HG03342 (cell line): Measurements from ENCODE around the gene LSP1.

Experiments used
- ATAC-seq: cut with Tn5 transposase; IDR thresholded peaks from one replicate; pipeline ENCODE4 v1.9.1; 2021; ENCODE audit warnings: mild to moderate bottlenecking, moderate library complexity; ENCODE audit not compliant: unreplicated experiment

Gene LSP1

DNA sequence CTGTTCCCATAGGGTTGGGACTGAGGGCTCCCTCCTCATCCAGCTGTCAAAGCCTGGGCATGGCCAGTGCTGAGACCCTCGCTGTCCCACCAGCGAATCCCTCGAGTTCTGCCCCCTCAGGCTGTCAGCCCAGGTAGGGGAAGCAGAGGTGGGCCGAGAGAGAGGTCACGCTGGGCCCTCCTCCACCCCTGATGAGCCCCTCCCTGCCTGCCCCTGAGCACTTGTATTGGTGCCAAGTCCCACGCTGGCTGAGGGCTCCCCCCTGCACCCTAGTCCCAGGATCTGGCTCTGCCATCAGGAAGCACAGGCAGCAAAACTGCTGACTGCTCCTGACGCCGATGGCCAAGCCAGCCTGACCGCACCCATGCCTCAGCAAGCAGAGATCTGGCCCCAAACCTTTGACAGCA, 35.5 kb downstream of the LSP1 start:
- ATAC-seq = no peak

DNA sequence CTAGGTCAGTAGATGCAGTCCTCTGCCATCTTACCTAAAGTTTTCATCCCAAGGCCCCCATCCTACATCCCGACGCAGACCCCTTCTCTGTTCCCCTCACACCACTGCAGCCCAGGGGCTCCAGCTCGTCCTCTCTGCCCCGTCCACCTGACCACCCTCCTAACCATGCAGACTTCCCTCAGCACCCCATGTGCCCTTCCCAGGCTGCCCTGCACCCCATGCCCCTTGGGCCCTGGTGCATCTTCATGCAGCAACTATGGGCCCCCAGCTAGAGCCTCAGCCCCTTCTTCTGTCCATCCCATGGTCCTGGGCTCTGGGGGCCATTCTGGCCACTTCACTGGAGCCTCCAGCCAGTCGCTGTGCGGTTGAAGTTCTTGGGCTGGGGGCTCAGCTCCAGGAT, 35.9 kb downstream of the LSP1 start:
- no peak for ATAC-seq

- no peak for ATAC-seq
These were observed 36.5 kb downstream of the LSP1 start for GRCh38 chr11:1889224-1889930.

DNA sequence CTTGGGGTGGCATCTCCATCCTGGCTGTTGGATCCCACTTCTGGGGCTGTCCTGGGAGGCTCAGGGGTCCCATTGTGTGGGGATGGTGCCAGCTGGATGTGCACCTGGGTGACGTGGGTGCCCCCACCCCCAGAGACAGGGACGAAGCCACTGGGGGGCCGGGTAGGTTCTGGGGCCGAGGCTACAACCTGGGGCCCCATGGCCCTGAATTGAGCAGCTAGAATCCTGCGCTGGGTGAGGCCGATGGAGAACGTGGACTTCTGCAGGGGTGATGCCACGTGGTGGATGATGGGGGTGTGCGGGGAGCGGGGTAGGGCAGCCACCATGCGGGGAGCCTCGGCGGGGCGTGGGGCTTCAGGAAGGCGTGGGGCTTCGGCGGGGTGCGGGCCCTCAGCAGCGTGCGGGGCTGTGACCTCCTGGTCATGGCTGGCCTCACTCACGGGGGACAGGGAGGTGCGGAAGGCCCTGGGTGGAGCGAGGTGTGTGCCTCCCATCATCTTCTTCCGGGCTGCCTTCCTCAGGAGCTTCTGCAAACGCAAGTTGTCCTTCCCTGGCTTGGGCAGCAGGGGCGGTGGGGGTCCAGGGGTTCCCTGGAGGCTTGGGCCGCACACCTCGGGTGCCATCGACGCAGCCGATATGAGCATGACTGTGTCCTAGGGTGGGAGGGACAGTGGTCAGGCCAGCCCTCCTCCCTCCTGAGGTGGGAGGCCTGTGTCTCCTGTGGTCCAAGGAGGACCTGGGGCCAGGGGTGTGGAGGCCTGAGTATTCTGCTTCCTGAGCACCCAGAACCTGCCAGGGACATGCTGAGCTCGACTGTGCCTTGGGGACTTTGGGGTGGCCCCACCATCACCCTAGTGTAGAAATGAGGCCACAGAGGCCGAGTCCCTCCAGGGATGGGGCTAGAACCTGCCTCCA, 37.3 kb downstream of the LSP1 start:
- no peak for ATAC-seq

DNA sequence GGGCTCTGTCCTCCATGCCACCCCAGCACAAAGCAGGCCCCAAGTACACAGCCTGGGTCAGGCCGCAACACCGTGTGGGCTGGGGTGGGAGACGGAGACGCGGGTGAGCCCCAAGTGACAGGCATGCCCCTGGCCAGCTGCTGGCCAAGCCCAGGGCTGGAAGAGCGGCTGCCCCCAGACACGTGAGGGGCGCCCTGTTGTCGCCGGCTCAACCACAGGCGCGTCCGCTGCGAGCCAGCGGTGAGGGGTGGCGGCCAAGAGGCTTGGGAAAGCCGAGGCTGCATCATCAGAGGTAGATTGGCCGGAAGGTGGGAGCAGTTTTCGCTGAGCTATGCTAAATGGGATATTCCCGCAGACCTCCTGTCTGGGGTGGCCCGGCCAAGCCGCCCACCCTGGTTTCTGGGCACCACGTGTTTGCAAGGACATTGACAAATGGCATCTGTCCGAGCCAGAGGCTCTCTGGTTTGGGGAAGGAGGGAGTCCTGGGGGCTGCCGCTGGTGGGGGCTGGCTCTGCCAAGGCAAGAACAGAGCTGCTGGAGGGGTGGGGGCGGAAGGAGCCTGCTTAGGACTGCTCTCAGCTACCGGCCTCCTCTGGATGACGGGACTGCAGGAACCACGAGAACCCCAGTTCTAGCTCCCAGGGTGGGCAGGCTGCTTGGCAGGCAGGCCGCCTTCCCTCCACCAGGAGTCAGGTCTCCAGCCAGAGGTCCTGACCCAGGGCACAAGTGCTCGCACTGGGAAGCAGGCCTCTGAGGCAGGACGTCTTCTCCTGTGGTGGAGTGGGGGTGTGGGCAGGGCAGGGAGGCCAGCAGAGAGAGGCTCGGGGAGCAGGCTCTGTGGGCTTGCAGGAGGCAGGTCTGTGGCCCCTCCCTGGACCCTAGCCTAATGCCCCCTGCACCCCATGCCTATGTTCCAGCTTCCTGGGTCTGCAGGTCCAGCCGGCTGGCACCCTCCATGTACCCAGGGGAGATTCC, 38.3 kb downstream of the LSP1 start:
- ATAC-seq = no peak

DNA sequence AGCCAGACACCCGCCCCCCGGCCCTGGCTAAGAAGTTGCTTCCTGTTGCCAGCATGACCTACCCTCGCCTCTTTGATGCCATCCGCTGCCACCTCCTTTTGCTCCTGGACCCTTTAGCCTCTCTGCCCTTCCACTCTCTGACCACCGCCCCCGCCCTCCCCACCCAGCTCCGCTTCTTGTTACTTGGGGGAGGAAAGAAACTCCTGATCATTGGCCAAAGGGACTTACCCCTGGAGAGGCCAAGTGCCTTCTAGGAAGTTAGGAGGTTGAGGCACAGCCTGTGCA, 38.9 kb downstream of the LSP1 start, which contains the start of gene PRR33:
Gene PRR33 (minus strand): TSS at position 65 of the 285 bp plus-strand sequence. CDS start 1,311 bp downstream, outside the sequence.
- no peak for ATAC-seq

DNA sequence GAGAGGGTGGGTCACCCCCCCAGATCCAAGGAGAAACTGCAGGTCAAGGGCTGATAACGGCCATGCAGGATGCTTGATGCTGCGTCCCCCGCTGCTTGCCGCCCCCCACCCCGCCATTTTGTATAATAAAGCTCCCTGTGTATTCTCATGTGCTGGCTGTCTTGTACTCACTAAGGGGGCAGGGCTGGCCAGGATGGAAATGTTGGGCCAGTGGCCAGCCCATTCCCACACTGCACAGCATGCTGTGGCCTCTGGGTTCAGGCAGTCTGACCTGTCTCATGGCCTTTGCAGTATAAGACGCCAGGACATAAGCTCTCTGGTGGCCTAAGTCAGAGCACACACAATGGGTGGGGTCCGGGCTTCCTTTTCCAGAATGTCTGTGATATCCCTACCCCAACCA, 39.2 kb downstream of the LSP1 start:
- no peak for ATAC-seq

- no peak for ATAC-seq
These were observed 39.7 kb downstream of the LSP1 start for GRCh38 chr11:1892558-1892957.

- no peak for ATAC-seq
These were observed 40.9 kb downstream of the LSP1 start for GRCh38 chr11:1893581-1894359.

GRCh38 chr11:1894759-1895158, 41.9 kb downstream of the LSP1 start:
- ATAC-seq = no peak

DNA sequence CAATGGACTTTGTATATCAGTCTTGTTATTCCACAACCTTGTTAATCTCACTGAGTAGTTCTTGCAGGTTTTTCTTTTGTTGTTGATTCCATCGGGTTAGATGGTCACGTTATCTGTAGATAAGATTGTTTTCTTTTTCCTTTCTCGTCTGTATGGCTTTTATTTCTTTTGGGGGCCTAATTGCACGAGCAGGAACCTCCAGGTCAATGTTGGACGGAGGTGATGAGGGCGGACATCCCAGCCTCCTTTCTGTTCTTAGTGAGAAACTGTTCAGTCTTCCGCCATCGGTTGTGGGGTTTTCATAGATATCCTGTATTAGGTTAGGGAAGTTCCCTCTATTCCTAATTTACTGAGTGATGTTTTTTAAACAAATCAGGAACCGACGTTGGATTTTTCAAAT, 43.6 kb downstream of the LSP1 start:
- no peak for ATAC-seq

- no peak for ATAC-seq
These were observed 44.0 kb downstream of the LSP1 start for GRCh38 chr11:1896923-1897322.

GRCh38 chr11:1899090-1899489, 46.2 kb downstream of the LSP1 start:
- ATAC-seq = no peak

GRCh38 chr11:1899686-1900085, 46.8 kb downstream of the LSP1 start:
- ATAC-seq = no peak

DNA sequence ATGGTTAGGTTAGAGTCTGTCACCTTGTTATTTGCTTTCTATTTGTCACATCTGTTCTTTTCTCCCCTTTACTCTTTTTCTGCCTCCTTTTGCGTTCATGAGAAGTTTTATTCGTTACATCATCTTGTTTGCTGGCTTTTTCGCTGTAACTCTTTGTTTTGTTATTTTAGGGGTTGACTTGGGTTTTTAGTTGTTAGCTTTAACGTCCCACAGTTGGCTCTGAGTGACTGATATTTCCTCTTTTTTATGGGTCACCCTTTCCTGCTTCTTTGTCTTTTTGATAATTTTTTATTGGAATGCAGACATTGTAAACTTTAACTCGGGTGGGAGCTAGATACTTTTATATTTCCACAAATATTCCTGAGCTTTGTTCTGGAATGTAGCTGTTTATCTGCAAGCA, 53.3 kb downstream of the LSP1 start:
- ATAC-seq = no peak

DNA sequence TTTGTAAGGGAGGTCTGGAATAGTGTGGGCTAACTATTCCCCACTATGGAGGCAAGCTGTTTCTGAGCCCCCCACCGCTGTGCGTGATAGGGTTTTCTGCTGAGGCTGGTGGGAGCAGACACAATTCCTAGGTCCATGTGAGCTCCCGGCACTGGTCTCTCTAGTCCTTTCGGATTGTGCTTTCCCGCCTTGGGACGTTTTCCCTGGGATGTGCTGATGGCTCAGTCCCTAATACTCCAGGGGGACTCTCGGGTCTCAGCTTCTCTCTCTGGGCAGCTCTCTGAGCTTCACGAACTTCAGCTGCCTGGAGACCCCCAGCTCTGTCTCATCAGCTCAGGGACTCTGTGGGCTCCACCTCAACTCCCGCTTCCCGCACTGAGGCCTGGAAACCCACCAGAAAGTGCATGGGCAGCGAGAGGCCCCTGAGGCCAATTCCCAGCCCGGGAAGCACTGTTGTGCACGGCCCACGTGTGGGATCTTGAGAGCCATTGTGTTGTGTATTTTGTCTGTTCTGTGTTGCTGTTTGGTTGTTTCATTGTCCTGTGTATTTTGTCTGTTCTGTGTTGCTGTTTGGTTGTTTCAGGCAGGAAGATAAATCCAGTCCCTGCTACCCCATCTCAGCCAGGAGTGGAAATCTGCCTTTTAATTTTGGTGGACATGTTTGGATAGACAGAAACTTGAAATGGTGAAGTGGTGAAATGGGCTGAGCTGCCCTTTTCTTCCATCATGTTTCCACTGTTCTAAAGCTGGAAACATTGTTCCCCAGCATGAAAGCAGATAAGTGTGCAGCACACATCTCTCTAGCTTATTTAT, 53.9 kb downstream of the LSP1 start:
- no peak for ATAC-seq

GRCh38 chr11:1908618-1909017, 55.7 kb downstream of the LSP1 start:
- no peak for ATAC-seq

DNA sequence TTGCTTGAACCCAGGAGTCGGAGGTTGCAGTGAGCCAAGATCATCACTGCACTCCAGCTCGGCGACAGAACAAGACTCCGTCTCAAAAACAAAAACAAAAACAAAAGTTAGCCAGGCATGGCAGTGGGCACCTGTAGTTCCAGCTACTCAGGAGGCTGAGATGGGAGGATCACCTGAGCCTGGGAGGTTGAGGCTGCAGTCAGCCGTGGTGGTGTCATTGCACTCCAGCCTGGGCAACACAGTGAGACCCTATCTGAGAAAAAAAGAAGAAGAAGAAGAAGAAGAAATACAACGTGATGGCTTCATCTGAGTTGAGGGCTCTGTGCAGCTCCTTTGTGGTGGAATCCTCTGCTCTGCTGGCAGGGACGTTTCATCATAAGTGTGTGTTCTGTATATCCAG, 56.6 kb downstream of the LSP1 start:
- no peak for ATAC-seq

DNA sequence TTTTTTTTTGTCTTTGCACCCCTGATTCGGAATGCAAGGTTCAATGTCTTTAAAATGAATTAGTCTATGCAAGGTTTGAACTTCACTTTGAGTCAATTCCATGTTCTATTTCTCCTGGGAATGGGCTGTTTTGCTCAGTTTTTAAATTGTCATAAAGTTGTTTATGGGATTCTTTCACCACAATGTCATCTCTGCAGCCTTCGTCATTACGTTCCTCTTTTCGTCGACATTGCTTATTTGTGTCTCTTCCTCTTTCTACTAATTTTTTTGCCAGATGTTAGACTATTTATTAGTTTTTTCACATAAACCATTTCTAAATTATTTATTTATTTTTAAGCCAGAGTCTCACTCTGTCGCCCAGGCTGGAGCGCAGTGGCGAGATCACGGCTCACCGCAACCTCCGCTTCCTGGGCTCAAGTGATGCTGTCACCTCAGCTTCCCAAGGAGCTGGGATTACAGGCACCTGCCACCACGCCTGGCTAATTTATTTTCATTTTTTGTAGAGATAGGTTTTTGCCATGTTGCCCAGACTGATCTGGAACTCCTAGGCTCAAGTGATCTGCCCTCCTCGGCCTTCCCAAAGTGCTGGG, 59.5 kb downstream of the LSP1 start:
- no peak for ATAC-seq
